WTC11 (cell line): ENCODE measurements around the gene ROBO1. TPM values are rescaled to one million over a fixed set of nuclear protein-coding genes. Genes with fewer than 3 reads are reported as not detected.
A peak's percentile ranks its signal among the peaks of the same experiment; 100 is the strongest.
"Not testable (repeated sequence)": the region's sequence is repeated elsewhere in the genome, so short reads cannot be mapped to it uniquely, and the experiment has no call there.

ENCODE experiments used
- ATAC-seq: fragments of 200-7000 bp; cut with Tn5 transposase; 2 replicates; pipeline ENCODE4 v1.10.0; 2021; ENCODE audit warnings: mild to moderate bottlenecking, moderate library complexity
- CTCF ChIA-PET: fragments of 300-600 bp; sonication (Branson Sonifier 250); formaldehyde crosslinking; loops from one replicate; lab custom pipeline; 2021; ENCODE audit warnings: antibody characterized with exemption; lab: Charles Lee
- POLR2A ChIA-PET: fragments of 350-600 bp; sonication (Branson Sonifier 250); formaldehyde crosslinking; loops from one replicate; lab custom pipeline; 2021; ENCODE audit warnings: antibody characterized with exemption; lab: Charles Lee
- DNase-seq: peaks from one replicate; pipeline ENCODE4 v3.0.0; 2021; ENCODE audit warnings: low spot score
- H3K27ac Mint-ChIP-seq: 2 replicates; pipeline ENCODE4 v1.8.0; 2021; ENCODE audit warnings: mixed read lengths
- H3K27me3 Mint-ChIP-seq: 2 replicates; pipeline ENCODE4 v1.8.0; 2021; ENCODE audit warnings: low read depth, mild to moderate bottlenecking, moderate library complexity, mixed read lengths
- H3K36me3 Mint-ChIP-seq: 2 replicates; pipeline ENCODE4 v1.8.0; 2021; ENCODE audit warnings: mixed read lengths
- H3K4me1 Mint-ChIP-seq: 2 replicates; pipeline ENCODE4 v1.8.0; 2022; ENCODE audit warnings: mixed read lengths
- H3K4me3 Mint-ChIP-seq: 2 replicates; pipeline ENCODE4 v1.8.0; 2021; ENCODE audit warnings: mild to moderate bottlenecking, moderate library complexity, mixed read lengths
- H3K9me3 Mint-ChIP-seq: 2 replicates; pipeline ENCODE4 v1.8.0; 2021; ENCODE audit warnings: mixed read lengths
- ETV6 ChIP-seq: sonication (generic); formaldehyde crosslinking; IDR thresholded peaks from 2 replicates; pipeline ENCODE4 v1.8.1; 2022; ENCODE audit warnings: mild to moderate bottlenecking, missing genetic modification reagents
- FOXJ3 ChIP-seq: sonication (generic); formaldehyde crosslinking; IDR thresholded peaks from 2 replicates; pipeline ENCODE4 v1.9.0; 2021; ENCODE audit warnings: missing genetic modification reagents, mild to moderate bottlenecking, borderline replicate concordance
- JUN ChIP-seq: sonication (generic); formaldehyde crosslinking; IDR thresholded peaks from 2 replicates; pipeline ENCODE4 v1.8.0; 2023; ENCODE audit warnings: mild to moderate bottlenecking, missing genetic modification reagents
- SMAD3 ChIP-seq: sonication (generic); formaldehyde crosslinking; IDR thresholded peaks from 2 replicates; pipeline ENCODE4 v1.8.0; 2022; ENCODE audit warnings: missing genetic modification reagents, mild to moderate bottlenecking, borderline replicate concordance
- SMAD4 ChIP-seq: sonication (generic); formaldehyde crosslinking; IDR thresholded peaks from 2 replicates; pipeline ENCODE4 v1.8.0; 2022; ENCODE audit warnings: mild to moderate bottlenecking, missing genetic modification reagents
- ZNF263 ChIP-seq: sonication (generic); formaldehyde crosslinking; IDR thresholded peaks from 2 replicates; pipeline ENCODE4 v1.8.1; 2022; ENCODE audit warnings: low read depth, mild to moderate bottlenecking, moderate library complexity, missing genetic modification reagents
- ZNF317 ChIP-seq: sonication (generic); formaldehyde crosslinking; IDR thresholded peaks from 2 replicates; pipeline ENCODE4 v1.8.1; 2023; ENCODE audit warnings: low read depth, mild to moderate bottlenecking, moderate library complexity, missing genetic modification reagents, borderline replicate concordance
- ZNF671 ChIP-seq: fragments of 250-450 bp; sonication (Bioruptor Pico); IDR thresholded peaks from 2 replicates; pipeline ENCODE4 v1.8.0; 2021; ENCODE audit warnings: mild to moderate bottlenecking
- total RNA-seq: library from RNA; stranded (reverse); gene quantifications from 3 replicates; pipeline ENCODE4 v1.2.3, GENCODE V29; 2021
- TF ChIP-seq, protein P1 (sequence below): sonication (generic); formaldehyde crosslinking; conservative IDR thresholded peaks from 2 replicates; pipeline ENCODE4 v1.8.1; 2023; ENCODE audit warnings: mild to moderate bottlenecking, low read depth, missing genetic modification reagents, moderate library complexity
- TF ChIP-seq, protein P2 (sequence below): fragments of 250-450 bp; sonication (Bioruptor Pico); IDR thresholded peaks from 2 replicates; pipeline ENCODE4 v1.9.0; 2021; ENCODE audit warnings: moderate library complexity, mild to moderate bottlenecking, inconsistent platforms, borderline replicate concordance
- TF ChIP-seq, protein P3 (sequence below): fragments of 200-600 bp; IDR thresholded peaks from 2 replicates; pipeline ENCODE4 v1.8.0; 2022; ENCODE audit warnings: antibody characterized with exemption
- TF ChIP-seq, protein P4 (sequence below): sonication (generic); formaldehyde crosslinking; IDR thresholded peaks from 2 replicates; pipeline ENCODE4 v1.8.1; 2023; ENCODE audit warnings: mild to moderate bottlenecking, missing genetic modification reagents, moderate library complexity
- TF ChIP-seq, protein P5 (sequence below): sonication (generic); formaldehyde crosslinking; IDR thresholded peaks from 2 replicates; pipeline ENCODE4 v1.8.1; 2023; ENCODE audit warnings: mild to moderate bottlenecking, missing genetic modification reagents
- TF ChIP-seq, protein P6 (sequence below): sonication (generic); formaldehyde crosslinking; IDR thresholded peaks from 2 replicates; pipeline ENCODE4 v1.8.0; 2022; ENCODE audit warnings: mild to moderate bottlenecking, missing genetic modification reagents
- TF ChIP-seq, protein P7 (sequence below): fragments of 250-450 bp; sonication (Bioruptor Pico); conservative IDR thresholded peaks from 2 replicates; pipeline ENCODE4 v1.9.0; 2021; ENCODE audit warnings: mild to moderate bottlenecking
- TF ChIP-seq, protein P8 (sequence below): sonication (generic); formaldehyde crosslinking; IDR thresholded peaks from 2 replicates; pipeline ENCODE4 v1.8.0; 2022; ENCODE audit warnings: mild to moderate bottlenecking, missing genetic modification reagents

Gene ROBO1
- total RNA-seq, 1 experiment from 2014 or later: 90.9 TPM

DNA sequence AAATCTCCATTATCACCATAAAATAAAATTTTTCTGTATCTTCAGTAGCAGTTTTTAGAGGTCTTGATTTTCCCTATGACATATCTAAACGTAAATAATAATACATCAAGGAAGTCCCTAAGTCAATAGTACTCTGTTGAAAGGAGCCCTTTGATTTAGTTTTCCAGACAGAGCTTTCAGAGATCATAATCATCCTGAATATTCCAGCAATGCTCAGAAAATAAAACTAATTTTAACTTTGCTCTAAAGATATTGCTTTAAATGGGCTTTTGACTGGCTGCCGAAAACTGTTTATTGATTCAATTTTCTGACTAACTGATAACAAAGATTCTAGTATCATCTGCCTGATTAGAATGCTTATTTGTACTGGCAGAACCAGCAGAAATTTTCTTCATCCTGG, 40.7 kb upstream of the ROBO1 start:
- TF ChIP-seq, protein P1, sequence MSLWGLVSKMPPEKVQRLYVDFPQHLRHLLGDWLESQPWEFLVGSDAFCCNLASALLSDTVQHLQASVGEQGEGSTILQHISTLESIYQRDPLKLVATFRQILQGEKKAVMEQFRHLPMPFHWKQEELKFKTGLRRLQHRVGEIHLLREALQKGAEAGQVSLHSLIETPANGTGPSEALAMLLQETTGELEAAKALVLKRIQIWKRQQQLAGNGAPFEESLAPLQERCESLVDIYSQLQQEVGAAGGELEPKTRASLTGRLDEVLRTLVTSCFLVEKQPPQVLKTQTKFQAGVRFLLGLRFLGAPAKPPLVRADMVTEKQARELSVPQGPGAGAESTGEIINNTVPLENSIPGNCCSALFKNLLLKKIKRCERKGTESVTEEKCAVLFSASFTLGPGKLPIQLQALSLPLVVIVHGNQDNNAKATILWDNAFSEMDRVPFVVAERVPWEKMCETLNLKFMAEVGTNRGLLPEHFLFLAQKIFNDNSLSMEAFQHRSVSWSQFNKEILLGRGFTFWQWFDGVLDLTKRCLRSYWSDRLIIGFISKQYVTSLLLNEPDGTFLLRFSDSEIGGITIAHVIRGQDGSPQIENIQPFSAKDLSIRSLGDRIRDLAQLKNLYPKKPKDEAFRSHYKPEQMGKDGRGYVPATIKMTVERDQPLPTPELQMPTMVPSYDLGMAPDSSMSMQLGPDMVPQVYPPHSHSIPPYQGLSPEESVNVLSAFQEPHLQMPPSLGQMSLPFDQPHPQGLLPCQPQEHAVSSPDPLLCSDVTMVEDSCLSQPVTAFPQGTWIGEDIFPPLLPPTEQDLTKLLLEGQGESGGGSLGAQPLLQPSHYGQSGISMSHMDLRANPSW (CRISPR knock-in tag): no peak
- TF ChIP-seq ETV6: no peak
- TF ChIP-seq, protein P2, sequence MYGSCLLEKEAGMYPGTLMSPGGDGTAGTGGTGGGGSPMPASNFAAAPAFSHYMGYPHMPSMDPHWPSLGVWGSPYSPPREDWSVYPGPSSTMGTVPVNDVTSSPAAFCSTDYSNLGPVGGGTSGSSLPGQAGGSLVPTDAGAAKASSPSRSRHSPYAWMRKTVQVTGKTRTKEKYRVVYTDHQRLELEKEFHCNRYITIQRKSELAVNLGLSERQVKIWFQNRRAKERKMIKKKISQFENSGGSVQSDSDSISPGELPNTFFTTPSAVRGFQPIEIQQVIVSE (CRISPR knock-in tag): no peak
- TF ChIP-seq ZNF317 (CRISPR knock-in tag): no peak
- CTCF ChIA-PET: no interaction called here
- no peak for DNase-seq
- no peak overlapping the region for H3K27ac Mint-ChIP-seq
- H3K4me1 Mint-ChIP-seq: no peaks in the 10 kb centered on the region
- no peak for ATAC-seq
- H3K9me3 Mint-ChIP-seq: no peaks in the 10 kb centered on the region
- no peaks in the 10 kb centered on the region for H3K36me3 Mint-ChIP-seq
- H3K4me3 Mint-ChIP-seq: no peak overlapping the region
- POLR2A ChIA-PET: interaction anchor here (0.6 kb wide), 1 partner anchor 106 kb away, joined by 6 read pairs; no protein-coding TSS in a partner anchor
- no peaks in the 10 kb centered on the region for H3K27me3 Mint-ChIP-seq

DNA sequence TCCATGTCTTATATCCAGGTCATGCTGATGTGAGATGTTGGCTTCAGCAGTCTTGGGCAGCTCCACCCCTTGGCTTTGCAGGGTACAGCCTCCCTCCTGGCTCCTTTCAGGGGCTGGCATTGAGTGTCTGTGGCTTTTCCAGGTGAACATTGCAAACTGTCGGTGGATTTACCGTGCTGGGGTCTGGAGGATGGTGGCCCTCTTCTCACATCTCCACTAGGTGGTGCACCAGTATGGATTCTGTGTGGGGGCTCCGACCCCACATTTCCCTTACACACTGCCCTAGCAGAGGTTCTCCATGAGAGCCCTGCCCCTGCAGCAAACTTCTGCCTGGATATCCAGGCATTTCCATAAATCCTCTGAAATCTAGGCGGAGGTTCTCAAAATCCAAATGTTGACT, 22.4 kb upstream of the ROBO1 start:
- H3K4me3 Mint-ChIP-seq, H3K4me1 Mint-ChIP-seq, H3K27ac Mint-ChIP-seq, POLR2A ChIA-PET, ATAC-seq, H3K27me3 Mint-ChIP-seq: not testable (repeated sequence)
- TF ChIP-seq, protein P3, sequence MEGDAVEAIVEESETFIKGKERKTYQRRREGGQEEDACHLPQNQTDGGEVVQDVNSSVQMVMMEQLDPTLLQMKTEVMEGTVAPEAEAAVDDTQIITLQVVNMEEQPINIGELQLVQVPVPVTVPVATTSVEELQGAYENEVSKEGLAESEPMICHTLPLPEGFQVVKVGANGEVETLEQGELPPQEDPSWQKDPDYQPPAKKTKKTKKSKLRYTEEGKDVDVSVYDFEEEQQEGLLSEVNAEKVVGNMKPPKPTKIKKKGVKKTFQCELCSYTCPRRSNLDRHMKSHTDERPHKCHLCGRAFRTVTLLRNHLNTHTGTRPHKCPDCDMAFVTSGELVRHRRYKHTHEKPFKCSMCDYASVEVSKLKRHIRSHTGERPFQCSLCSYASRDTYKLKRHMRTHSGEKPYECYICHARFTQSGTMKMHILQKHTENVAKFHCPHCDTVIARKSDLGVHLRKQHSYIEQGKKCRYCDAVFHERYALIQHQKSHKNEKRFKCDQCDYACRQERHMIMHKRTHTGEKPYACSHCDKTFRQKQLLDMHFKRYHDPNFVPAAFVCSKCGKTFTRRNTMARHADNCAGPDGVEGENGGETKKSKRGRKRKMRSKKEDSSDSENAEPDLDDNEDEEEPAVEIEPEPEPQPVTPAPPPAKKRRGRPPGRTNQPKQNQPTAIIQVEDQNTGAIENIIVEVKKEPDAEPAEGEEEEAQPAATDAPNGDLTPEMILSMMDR: peak; percentile 53; the same call in 1 of the 2 replicates
- peaks cover 10% of the 10 kb centered on the region for H3K36me3 Mint-ChIP-seq
- CTCF ChIA-PET: interaction anchor here (0.6 kb wide), 2 partner anchors 40 to 901 kb away, joined by 3 to 4 read pairs; no protein-coding TSS in a partner anchor
- peak; percentile 26 for DNase-seq
- H3K9me3 Mint-ChIP-seq: peaks cover 22% of the 10 kb centered on the region

DNA sequence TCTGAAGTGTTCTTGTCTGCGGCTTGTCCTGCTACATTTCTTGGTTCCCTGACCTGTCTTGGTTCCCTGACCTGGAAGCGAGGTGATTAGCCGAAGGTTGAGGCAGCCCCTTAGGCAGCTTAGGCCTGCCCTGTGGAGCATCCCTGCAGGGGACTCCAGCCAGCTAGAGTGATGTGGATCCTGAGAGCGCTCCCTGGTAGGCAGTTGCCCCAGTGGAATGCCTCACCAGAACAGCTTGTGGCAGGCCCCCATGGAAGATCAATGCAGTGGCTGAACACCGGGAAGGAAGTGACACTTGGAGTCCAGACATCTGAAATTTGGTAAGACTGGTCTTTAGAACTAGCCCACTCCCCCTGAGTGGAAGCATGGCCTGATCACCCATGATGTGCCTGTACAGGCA, 5.5 kb upstream of the ROBO1 start:
- DNase-seq (no peak), ATAC-seq (no peak)
- TF ChIP-seq ZNF263 (no peak), SMAD4 (CRISPR knock-in tag) (no peak), SMAD3 (CRISPR knock-in tag) (no peak)
- TF ChIP-seq, protein P4, sequence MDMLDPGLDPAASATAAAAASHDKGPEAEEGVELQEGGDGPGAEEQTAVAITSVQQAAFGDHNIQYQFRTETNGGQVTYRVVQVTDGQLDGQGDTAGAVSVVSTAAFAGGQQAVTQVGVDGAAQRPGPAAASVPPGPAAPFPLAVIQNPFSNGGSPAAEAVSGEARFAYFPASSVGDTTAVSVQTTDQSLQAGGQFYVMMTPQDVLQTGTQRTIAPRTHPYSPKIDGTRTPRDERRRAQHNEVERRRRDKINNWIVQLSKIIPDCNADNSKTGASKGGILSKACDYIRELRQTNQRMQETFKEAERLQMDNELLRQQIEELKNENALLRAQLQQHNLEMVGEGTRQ (CRISPR knock-in tag): no peak
- TF ChIP-seq, protein P5, sequence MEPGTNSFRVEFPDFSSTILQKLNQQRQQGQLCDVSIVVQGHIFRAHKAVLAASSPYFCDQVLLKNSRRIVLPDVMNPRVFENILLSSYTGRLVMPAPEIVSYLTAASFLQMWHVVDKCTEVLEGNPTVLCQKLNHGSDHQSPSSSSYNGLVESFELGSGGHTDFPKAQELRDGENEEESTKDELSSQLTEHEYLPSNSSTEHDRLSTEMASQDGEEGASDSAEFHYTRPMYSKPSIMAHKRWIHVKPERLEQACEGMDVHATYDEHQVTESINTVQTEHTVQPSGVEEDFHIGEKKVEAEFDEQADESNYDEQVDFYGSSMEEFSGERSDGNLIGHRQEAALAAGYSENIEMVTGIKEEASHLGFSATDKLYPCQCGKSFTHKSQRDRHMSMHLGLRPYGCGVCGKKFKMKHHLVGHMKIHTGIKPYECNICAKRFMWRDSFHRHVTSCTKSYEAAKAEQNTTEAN: no peak
- Mint-ChIP-seq H3K4me3 (no peak overlapping the region), H3K27me3 (no peaks in the 10 kb centered on the region; the same call in 1 of the 2 replicates), H3K27ac (no peak overlapping the region), H3K4me1 (peaks cover 8% of the 10 kb centered on the region), H3K9me3 (peaks cover 34% of the 10 kb centered on the region), H3K36me3 (peaks cover 22% of the 10 kb centered on the region)
- CTCF ChIA-PET: no interaction called here
- POLR2A ChIA-PET: no interaction called here

DNA sequence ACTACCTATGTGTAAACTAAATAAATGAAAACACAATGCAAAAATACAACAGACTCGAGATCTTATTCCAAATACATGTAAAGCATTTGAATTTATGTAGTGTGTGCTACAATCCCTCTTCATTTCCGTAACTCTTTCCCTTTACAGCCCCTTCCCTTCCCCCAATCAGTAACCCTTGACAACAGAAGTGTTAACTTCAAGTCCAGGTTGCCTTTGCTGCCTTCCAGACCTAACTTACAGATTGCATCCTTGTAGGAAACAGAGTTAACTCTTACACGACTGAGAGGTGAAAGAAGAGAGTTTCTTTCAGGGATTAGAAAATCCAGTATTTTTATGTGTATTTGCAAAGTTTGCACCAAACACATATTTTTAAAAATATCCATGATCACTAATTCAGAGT, 1.4 kb upstream of the ROBO1 start:
- ATAC-seq: peak; percentile 29
- peaks cover 13% of the 10 kb centered on the region for H3K36me3 Mint-ChIP-seq
- H3K27ac Mint-ChIP-seq: no peak overlapping the region
- POLR2A ChIA-PET: no interaction called here
- CTCF ChIA-PET: no interaction called here
- H3K9me3 Mint-ChIP-seq: peaks cover 17% of the 10 kb centered on the region
- peaks cover 15% of the 10 kb centered on the region for H3K4me1 Mint-ChIP-seq
- no peaks in the 10 kb centered on the region; the same call in 1 of the 2 replicates for H3K27me3 Mint-ChIP-seq
- DNase-seq: no peak
- H3K4me3 Mint-ChIP-seq: peak overlapping the region; percentile 31; the same call in 1 of the 2 replicates
- TF ChIP-seq, protein P6, sequence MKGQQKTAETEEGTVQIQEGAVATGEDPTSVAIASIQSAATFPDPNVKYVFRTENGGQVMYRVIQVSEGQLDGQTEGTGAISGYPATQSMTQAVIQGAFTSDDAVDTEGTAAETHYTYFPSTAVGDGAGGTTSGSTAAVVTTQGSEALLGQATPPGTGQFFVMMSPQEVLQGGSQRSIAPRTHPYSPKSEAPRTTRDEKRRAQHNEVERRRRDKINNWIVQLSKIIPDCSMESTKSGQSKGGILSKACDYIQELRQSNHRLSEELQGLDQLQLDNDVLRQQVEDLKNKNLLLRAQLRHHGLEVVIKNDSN (CRISPR knock-in tag): no peak
- TF ChIP-seq, protein P5: no peak
- TF ChIP-seq ZNF263 (no peak), FOXJ3 (CRISPR knock-in tag) (no peak), JUN (CRISPR knock-in tag) (no peak), ZNF671 (CRISPR knock-in tag) (no peak)
- TF ChIP-seq, protein P7, sequence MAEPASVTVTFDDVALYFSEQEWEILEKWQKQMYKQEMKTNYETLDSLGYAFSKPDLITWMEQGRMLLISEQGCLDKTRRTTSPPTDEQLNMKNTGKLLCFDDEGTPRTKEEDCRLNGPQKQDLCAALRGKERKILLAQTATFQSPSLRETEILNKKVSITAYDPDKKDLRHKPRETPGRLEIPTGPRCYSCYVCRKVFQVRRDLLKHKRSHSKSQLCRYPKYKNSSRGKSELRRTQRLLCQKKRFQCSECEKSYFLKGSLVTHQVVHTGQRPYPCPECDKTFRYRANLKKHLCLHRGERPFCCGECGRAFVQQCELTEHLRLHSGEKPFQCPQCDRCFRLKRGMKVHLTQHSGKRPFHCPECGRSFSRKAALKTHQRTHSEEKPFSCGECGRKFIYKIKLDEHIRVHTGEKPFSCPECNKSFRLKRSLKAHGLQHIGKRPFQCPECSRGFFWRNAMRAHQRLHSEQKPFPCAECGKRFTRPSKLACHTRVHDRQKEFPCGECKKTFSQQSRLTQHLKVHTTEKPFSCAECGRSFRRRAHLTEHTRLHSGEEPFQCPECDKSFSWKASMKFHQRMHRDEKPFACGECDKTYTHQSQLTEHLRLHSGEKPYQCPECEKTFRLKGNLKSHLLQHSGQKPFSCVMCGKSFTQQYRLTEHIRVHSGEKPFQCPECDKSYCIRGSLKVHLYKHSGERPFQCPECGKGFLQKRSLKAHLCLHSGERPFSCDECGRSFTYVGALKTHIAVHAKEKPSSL (CRISPR knock-in tag): no peak
- TF ChIP-seq, protein P8, sequence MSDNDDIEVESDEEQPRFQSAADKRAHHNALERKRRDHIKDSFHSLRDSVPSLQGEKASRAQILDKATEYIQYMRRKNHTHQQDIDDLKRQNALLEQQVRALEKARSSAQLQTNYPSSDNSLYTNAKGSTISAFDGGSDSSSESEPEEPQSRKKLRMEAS (CRISPR knock-in tag): no peak
